NT2/D1 (cell line): ENCODE results near the gene CCNG2.

Experiments
- SUZ12 ChIP-seq: IDR thresholded peaks from 2 replicates; pipeline ENCODE4 v1.6.1; 2011; ENCODE audit not compliant: insufficient read length, insufficient read depth; ENCODE audit errors: extremely low read depth
- YY1 ChIP-seq: IDR thresholded peaks from 2 replicates; pipeline ENCODE4 v1.6.1; 2011; ENCODE audit not compliant: insufficient read length, insufficient read depth
- ZNF274 ChIP-seq: IDR thresholded peaks from 2 replicates; pipeline ENCODE4 v1.6.1; 2011; ENCODE audit warnings: mild to moderate bottlenecking, low read depth, low read length

- TF ChIP-seq ZNF274 (no peak), YY1 (no peak), SUZ12 (no peak)
Observed at GRCh38 chr4:77127837-77128621, 29.0 kb upstream of the CCNG2 start.
